Hepatocyte (in vitro differentiated cells): ENCODE results near the gene FOXRED2.

Experiments
- EZH2 ChIP-seq: fragments of 200-600 bp; sonication (generic); IDR thresholded peaks from 2 replicates; pipeline ENCODE4 v1.6.1; 2016; ENCODE audit warnings: antibody characterized with exemption, mild to moderate bottlenecking, borderline replicate concordance
- TF ChIP-seq, protein P1 (sequence below): fragments of 200-600 bp; sonication (generic); IDR thresholded peaks from 2 replicates; pipeline ENCODE4 v1.5.1; 2016; ENCODE audit warnings: antibody characterized with exemption, mild to moderate bottlenecking; ENCODE audit not compliant: poor library complexity

- TF ChIP-seq, protein P1, sequence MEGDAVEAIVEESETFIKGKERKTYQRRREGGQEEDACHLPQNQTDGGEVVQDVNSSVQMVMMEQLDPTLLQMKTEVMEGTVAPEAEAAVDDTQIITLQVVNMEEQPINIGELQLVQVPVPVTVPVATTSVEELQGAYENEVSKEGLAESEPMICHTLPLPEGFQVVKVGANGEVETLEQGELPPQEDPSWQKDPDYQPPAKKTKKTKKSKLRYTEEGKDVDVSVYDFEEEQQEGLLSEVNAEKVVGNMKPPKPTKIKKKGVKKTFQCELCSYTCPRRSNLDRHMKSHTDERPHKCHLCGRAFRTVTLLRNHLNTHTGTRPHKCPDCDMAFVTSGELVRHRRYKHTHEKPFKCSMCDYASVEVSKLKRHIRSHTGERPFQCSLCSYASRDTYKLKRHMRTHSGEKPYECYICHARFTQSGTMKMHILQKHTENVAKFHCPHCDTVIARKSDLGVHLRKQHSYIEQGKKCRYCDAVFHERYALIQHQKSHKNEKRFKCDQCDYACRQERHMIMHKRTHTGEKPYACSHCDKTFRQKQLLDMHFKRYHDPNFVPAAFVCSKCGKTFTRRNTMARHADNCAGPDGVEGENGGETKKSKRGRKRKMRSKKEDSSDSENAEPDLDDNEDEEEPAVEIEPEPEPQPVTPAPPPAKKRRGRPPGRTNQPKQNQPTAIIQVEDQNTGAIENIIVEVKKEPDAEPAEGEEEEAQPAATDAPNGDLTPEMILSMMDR, result no peak
- no peak for TF ChIP-seq EZH2
These were observed 49.0 kb downstream of the FOXRED2 start for GRCh38 chr22:36457688-36458450.
